ENCODE measurements around the gene PCDH9. TPM values are rescaled to one million over a fixed set of nuclear protein-coding genes. Genes with fewer than 3 reads are reported as not detected.
A peak's percentile ranks its signal among the peaks of the same experiment; 100 is the strongest.

PCDH9 gene
- polyA plus RNA-seq, 3 donors, result 13.4 to 16.0 (median 15.1) TPM

- DNase-seq (ENCODE audit: low read depth in 3 of 3, low spot score in 2 of 3), result no peak
Observed at GRCh38 chr13:66367356-66367755, 862.8 kb downstream of the PCDH9 start.

DNA sequence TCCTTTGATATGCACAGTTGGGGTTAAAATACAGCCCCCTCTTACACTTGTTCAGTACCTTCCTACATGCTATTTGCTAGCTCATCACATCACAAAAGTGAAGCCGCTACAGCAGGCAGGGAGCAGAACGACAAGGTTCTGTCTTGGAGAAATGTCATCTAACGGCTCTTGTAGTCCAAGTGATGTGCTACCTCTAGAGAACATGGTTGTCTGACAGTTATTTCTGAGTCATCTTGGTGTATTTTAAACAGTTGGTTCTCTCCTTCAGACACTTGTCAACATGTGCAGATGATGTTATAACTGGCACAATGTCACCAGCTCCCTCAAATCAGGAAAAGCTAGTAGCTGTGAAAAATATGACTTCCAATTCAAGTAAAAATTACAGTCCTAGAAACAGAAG, 865.0 kb downstream of the PCDH9 start:
- no peak for DNase-seq (ENCODE audit: low read depth in 3 of 3, low spot score in 2 of 3)

DNA sequence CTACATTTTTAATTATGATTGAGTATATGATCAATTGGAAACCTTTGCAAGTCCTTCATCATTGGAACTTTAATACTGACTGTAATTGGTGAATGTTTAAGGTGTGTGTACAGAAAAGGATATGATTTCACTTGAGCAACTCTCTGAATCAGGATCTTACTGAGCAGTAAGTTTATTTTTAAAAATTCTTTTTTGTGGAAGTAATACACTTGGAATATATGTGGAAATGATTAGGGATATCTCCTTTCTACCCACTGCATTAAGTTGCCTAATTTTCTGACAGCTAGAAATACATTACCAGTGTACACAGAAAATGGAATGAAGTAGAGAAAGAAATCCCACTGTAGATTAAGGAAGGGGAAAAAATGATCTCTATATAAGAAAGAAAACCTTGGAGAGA, 865.8 kb downstream of the PCDH9 start:
- no peak for DNase-seq (ENCODE audit: low read depth in 3 of 3, low spot score in 2 of 3)

DNA sequence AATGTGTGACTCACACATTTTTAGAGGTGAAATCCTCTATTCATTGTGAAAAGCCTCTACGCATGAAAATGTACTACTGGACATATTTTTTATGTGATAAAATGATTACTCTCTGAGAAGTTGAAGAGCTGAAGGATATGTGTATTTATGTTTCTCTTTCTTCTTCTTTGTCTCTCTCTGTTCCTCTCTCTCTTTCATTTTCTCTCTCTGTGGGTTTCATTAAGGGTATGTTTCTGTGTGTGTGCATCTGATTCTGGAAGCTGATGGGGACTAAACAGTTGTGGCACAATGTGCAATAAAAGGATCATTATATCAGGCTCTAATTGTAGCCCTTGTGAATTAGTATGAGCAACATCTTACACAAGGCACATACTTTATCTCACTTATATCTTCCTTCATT, 867.7 kb downstream of the PCDH9 start:
- DNase-seq (ENCODE audit: low read depth in 3 of 3, low spot score in 2 of 3), result no peak

- no peak for DNase-seq (ENCODE audit: low read depth in 3 of 3, low spot score in 2 of 3)
Observed at GRCh38 chr13:66359910-66360552, 870.1 kb downstream of the PCDH9 start.

DNA sequence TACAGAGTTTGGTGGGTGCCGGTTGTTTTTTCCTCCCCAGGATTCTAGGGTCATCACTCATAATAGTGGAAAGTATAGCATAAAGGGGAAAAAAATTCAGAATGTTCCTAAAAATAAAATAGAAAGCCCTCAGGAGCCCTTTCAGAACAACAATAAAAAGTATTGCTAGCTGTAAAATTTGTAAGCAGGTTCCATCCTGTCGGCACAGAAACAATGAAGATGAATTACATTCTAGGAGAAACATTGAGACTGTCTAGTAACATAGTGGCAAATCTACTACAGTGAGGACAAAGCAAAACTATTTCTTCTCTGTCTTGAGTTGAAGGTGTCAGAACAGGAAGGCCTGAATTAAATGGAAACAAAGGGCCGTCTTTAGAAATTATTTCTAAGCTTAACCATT, 870.7 kb downstream of the PCDH9 start:
- no peak for DNase-seq (ENCODE audit: low read depth in 3 of 3, low spot score in 2 of 3)

DNA sequence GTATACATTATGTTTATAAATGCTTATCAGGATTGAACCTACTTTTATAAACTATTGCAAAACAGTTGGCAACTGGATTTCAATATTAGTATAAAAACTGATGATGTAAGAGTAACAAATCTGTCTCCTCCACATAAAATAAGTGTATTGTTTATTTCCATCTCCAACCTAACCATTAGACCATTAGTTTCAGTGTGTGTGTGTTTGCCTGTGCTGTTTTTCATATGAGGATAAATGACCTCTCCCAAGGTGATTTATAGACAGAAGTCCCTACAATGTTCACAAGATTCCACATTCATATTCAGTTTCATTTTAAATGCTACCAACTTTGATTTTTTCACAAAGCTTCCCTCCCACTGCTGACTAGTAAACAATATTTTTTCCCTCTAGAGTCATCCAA, 871.6 kb downstream of the PCDH9 start:
- DNase-seq (ENCODE audit: low read depth in 3 of 3, low spot score in 2 of 3), result no peak

DNA sequence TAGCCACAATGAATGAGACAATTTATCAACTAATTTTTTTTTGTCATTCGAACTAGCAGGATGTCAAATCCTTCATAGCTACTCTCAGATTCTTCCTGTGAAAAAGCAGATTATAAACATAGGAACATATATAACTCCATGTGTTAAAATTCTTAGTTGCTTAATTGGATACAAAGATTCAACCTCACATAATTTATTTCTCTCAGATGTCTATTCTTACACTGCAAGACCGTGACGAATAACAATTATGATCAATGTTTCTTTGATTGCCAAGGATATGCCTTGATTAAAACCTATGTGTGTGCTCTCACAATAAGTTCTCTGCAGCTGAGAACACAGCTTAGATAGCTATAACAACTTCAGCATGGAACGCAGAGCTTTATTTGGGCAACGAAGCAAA, 872.7 kb downstream of the PCDH9 start:
- no peak for DNase-seq (ENCODE audit: low read depth in 3 of 3, low spot score in 2 of 3)

DNA sequence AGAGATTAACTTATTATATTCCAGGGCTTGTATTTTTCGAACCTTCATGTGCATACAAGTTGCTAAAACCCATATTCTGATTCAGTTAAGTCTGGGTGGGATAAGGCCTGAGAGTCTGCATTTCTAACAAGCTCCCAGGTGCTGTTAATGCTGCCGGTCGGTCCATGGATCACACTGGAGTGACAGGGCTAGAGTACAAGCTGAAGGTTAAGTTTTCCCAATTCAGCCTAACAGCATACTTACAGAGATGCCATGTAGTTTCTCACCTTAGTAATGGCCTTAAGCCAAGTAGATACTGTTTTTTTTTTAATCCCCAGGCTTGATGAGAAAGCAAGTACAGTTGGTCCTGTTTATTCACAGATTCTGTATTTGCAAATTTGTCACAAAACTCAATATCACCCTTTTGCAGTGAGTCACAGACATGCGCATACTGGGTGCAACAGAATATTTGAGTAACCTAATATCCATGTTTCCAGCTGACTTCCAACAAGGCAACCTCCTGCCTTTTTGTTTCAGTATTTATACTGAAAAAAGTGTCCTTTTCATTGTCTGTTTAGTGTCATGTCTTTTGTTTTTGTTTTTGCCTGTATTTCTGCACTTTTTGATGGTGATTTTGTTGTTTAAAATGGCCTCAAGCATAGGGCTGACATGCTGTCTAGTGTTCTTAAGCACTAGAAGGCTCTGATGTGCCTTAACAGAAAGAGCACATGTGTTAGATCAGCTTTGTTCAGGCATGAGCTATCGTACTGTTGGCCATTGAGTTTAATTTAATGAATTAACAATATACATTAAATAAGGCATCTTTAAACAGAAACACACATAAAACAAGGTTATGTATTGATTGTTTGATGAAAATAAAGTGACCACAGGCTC, 875.0 kb downstream of the PCDH9 start:
- DNase-seq (ENCODE audit: low read depth in 3 of 3, low spot score in 2 of 3), result no peak

- DNase-seq (ENCODE audit: low read depth in 3 of 3, low spot score in 2 of 3), result no peak
Observed at GRCh38 chr13:66353664-66354063, 876.5 kb downstream of the PCDH9 start.

DNA sequence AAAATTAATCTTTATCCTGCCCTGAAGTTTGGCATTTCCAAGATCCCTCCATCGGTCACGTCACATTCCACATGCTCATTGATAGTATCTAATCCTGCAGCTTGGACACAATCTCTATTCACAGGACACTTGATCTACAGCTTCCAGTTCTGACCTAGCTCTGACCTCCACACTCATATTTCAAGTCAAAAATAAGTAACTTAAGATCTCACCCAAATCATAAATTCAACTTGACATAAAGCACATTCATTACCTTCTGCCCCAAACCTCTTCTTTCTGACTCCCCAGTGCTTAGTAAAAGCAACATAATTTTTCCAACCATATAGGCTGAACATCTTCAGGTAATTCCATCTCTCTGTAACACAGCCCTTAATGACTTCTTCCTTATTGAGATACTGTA, 880.2 kb downstream of the PCDH9 start:
- no peak for DNase-seq (ENCODE audit: low read depth in 3 of 3, low spot score in 2 of 3)

DNA sequence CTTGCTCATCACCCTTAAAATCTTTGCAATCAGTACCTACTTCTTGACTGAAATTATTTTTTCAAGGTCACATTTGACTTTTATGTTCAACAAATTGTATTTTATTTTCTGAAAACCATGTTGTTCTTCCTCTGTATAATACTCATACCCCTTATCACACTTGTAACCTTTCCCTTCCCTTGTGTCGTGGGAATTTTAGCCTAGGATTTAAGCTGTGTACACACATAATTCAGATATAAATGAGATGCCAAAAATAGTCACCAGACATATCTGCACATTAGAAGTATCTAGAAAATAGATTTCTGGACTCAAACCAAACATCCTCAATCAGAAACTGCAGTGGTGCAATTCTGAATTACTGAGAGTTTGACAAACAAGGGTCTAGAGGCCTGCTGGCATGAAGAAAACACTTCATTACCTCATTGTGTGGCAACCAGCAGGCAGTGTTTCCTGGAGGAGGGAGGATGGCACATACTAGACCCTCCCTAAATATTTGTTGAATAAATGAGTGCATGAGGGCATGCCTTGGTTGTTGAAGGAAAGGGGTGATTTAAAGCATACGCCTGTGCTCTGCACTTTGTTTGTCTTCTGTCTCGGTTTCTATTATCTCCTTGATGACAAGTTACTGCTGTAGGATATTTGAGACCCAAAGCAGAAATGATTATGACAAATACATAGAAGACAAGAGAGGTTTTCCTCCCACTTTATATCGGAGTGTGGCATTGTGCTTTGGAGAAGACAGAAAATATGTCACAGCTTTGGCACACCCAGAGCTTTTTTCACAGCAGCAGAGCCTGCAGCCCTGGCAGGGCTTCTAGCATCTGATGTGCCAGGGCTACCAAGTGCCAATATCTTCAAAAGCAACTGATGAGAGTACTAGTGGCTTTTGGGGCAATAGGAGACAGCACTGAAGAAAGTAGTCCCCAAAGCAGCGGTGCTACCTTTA, 881.1 kb downstream of the PCDH9 start:
- no peak for DNase-seq (ENCODE audit: low read depth in 3 of 3, low spot score in 2 of 3)

DNA sequence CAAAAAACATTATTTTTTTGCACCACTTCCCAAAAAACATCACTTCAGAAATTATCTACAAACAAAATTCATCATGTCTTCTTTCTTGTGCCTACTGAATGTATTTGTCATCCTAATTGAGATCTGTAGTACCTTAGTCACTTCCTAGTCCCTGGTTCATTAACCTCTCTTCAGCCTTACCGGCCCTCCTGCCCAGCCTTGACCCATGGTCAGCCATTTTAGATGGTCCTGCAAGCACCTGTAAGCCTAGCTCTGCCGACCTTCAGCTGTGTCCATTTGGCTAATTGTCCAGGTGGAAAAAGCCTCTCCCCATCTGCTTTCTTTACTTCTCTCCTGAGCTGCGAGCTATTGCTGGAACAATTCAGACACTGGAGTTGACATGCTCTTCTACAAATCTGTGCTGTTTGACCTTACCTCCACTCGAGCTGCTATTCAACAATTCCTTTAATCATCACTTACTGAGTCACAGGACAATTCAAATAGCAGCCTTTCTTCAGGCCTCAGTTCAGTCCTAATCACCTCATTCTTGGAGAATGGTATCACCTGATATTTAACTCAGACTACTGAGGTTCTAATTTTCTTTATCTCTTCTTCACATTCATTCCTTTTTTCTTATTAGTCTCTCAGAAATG, 882.5 kb downstream of the PCDH9 start:
- no peak for DNase-seq (ENCODE audit: low read depth in 3 of 3, low spot score in 2 of 3)

DNA sequence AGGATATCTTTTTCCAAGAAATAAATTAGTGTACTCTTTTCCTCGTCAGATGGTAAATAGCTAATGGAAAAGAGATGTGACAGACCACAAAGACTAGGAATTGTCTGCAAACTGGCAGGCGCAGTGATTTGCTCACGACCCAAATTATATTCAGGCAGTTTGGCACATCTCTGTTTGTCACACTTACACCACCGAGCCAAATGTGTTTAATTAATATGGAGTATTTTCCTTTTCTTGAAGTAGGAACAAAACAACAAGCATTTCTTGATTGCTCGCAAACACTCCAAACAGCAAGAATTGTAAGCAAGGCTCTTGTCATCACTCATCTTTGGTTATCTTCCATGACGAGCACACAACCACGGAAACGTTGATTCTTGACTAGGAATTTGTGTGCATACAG, 884.2 kb downstream of the PCDH9 start:
- DNase-seq (ENCODE audit: low read depth in 3 of 3, low spot score in 2 of 3), result no peak

DNA sequence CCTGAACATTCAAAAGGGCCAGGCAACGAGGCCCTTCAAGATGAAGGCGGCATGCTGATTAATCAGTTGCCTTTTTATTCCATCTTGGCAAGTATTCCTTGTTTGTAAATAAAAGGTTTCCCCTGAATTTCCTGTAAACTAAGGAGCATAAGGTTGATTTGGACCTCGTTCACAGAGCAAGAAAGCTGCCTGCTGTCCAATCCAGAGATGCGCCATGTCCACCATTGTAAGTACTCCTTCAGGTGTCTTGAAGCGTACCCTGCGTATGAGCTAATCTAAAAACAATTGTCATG, 884.7 kb downstream of the PCDH9 start:
- DNase-seq (ENCODE audit: low read depth in 3 of 3, low spot score in 2 of 3), result no peak

GRCh38 chr13:66344805-66345517, 885.2 kb downstream of the PCDH9 start:
- peak; percentile 69 to 70 (median 70) for DNase-seq (ENCODE audit: low read depth in 3 of 3, low spot score in 2 of 3)

DNA sequence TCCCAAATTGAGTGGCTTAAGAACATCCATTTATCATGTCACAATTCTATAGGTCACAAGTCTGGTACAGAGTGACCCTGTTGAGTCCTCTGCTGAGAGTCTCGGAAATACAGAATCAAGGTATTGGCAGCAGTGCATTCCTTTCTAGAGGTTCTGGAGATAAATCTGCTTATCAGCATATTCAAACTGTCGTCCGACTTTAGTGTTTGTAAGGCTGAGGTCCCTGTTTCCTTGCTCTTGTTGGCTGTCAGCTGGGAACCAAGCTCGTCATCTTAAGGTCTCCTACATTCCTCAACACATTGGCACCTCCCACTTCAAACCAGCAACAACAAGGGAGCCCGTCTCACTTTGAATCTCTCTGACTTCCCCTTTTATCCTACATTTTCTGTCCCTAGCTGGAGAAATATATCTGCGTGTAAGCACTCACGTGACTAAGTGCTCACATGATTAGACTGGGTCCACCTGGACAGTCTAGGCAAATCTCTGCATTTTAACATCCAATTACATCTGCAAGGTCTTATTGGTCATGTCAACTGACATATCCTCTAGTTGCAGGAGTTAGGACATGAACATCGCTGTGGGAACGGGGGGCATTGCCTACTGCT, 886.8 kb downstream of the PCDH9 start:
- DNase-seq (ENCODE audit: low read depth in 3 of 3, low spot score in 2 of 3), result no peak

GRCh38 chr13:66341635-66342377, 888.3 kb downstream of the PCDH9 start:
- no peak for DNase-seq (ENCODE audit: low read depth in 3 of 3, low spot score in 2 of 3)

GRCh38 chr13:66339214-66339613, 890.9 kb downstream of the PCDH9 start:
- DNase-seq (ENCODE audit: low read depth in 3 of 3, low spot score in 2 of 3), result no peak
